T-helper 22 cell (primary cell): ENCODE results near the gene GMPR.
A peak's percentile ranks its signal among the peaks of the same experiment; 100 is the strongest.

Source experiments
- DNase-seq: peaks from one replicate; pipeline ENCODE4 v3.0.0-alpha.2; 2020; ENCODE audit warnings: low read depth

The GMPR gene

DNA sequence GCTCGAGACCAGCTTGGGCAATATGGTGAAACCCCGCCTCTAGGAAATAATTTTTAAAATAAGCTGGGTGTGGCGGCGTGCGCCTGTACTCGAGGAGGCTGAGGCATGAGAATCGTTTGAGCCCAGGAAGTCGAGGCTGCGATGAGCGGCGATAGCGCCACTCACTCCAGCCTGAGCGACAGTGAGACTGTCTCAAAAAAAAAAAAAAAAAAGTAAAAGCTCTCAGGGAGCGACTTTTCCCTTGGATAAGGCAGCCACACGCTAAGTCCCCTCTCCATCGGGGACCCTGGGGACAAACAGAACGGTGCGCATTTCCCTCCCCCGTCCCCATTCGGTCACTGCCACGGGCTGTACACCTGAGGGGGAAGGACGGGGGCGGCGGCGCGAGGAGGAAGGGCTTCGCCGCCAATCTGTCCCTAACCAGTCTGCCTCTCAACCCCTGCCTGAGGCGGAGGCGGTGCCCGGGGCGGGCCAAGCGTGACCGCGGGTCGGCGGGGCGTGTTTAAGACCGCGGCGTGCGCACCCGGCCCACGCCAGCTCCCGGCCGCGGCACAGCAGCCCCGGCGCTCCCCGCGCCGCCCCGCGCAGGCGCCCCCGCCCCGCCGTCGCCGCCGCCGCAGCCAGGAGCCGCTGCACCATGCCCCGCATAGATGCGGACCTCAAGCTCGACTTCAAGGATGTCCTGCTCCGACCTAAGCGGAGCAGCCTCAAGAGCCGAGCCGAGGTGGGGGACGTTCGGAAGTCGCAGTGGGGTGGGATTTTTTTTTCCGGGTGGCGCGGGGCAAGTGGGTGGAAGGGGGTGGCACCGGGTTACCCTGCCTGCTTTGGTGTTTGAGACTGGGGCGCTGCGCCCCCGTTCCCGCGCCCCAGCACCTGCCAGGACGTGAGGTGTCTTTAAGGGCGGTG is at the start of gene GMPR:
Gene GMPR (plus strand): TSS at position 531 of the 906 bp plus-strand sequence. CDS start 107 bp downstream, at position 638.
- peak; percentile 43 for DNase-seq

DNA sequence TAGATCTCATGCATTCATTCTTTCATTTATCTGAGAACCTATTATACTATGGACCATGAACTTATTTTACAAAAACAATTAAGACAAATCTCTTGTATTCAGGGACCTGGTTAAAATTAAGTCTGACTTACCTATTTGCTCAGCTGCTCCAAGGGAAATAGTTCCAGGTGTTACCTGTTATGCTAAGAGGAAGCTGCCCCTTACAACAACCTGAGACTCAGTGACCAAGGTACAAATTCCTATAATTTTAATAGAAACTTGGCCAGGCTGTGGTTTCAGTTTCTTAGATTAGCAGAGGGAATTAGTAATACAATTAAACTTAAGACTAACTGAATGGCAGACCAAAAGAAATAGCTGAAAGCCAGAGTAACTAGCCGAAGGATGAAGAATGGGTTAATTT is 48.2 kb upstream of the GMPR start:
- no peak for DNase-seq

GRCh38 chr6:16196260-16196983 is 42.0 kb upstream of the GMPR start:
- no peak for DNase-seq

DNA sequence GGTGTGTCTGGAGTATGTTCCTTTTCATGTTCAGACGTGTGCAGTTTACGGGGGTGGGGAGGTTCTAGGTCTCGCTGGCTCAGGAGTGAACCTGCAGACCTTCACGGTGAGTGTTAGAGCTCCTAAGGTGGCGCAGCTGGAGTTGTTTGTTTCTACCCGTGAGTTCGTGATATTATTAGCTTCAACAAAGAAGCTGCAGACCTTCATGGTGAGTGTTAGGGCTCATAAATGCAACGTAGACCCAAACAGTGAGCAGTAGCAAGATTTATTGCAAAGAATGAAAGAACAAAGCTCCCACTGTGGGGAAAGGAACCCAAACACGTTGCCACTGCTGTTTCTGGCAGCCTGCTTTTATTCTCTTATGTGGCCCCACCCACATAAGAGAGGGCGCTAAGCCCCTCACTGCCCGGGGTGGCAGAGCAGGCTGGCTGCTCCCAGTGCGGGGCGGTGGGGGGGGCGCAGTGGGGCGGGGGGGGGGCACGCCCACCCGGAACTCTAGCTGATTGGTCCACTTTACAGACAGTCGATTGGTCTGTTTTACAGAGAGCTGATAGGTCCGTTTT is 41.3 kb upstream of the GMPR start:
- no peak for DNase-seq

DNA sequence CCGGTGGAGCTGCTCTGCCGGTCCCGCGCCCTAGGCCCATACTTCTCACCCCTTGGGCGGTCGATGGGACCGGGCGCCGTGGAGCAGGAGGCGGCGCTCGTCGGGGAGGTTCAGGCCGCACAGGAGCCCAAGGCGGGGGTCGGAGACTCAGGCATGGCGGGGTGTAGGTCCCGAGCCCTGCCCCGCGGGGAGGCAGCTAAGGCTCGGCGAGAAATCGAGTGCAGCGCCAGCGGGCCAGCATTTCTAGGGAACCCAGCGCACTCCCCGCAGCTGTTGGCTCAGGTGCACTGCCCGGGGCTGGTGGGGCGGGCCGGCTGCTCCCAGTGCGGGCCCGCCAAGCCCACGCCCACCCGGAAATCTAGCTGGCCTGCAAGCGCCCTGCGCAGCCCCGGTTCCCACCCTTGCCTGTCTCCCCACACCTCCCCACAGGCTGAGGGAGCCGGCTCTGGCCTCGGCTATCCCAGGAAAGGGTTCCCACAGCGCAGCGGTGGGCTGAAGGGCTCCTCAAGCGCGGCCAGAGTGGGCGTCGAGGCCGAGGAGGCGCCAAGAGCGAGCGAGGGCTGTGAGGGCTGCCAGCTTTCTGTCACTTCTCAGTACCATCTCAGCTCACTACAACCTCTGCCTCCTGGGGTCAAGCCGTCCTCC is 40.2 kb upstream of the GMPR start:
- no peak for DNase-seq

GRCh38 chr6:16199804-16200203 is 38.6 kb upstream of the GMPR start:
- no peak for DNase-seq

- DNase-seq, result no peak
Observed at GRCh38 chr6:16200321-16200883, 38.0 kb upstream of the GMPR start.

DNA sequence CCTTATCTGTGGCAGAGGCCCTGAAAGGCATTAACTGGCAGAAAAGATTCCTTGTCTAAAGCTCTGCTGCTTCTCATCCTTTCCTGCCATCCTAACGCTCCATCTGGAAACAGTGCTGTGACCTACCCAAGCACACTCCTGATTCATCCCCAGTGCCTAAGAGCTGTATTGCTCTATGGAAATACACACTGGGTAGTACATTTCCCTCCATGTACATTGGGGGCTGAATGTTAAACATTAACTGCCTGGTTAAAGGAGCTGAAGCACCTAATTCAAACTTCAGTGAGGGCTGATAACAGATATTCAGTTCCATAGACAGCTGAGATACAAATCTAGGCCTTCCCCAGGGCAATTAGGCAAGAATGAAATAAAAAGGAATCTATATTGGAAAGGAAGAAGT is 36.7 kb upstream of the GMPR start:
- DNase-seq, result no peak

- no peak for DNase-seq
Observed at GRCh38 chr6:16204653-16205376, 33.6 kb upstream of the GMPR start.

GRCh38 chr6:16205377-16206144 is 32.8 kb upstream of the GMPR start:
- DNase-seq, result no peak

DNA sequence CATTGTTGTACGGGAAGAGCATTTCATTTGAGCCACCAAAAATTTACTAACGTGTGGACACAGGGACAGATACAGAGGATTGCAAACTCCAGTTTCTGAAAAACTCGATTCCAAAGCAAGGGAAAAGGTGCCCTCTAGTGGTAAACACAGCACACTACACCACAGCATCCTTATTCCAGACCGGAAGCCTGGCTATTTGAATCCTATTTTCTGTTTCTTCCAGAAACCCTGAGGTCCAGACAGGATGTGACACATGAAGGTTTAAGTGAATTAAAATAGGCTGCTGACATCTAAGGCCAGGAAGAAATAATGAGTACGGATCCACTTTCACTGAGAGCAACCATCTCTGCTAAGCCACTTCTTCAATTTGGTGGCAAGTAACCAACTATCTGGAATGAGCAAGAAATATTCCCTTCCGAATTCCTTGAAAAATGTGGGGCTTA is 31.8 kb upstream of the GMPR start:
- no peak for DNase-seq

- DNase-seq, result no peak
Observed at GRCh38 chr6:16208989-16209388, 29.4 kb upstream of the GMPR start.

DNA sequence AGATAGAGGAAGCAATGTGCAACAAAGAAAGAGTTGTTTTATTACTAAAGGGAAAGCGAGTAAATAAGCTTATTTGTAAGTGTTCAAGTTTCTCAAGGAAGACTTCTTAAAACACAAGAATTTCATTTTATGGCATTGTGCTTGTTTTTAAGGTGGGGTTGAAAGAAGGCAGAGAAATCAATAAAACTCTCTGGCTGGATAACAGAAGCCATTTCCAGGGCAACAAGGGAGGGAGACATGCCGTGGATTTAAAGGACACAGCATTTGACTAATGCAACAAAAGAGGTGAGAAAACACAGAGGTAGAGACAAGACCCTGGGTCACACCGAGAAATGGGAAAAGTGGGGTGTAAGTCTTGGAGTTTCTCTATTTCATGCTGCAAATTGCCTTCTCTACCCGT is 28.8 kb upstream of the GMPR start:
- no peak for DNase-seq

DNA sequence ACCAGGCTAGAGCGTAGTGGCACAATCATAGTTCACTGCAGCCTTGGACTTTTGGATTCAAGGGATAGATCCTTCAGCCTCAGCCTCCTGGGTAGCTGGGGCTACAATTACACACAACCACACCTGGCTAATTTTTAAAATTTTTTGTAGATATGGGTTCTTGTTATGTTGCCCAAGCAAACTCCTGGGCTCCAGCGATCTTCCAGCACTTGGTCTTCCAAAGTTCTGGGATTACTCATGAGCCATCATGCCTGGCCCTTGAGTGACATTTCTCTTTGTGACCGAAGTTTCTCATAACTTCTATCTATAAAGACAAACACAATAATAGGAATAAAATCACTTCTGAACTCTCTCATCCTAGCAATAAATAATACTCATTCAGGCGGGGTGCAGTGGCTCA is 26.1 kb upstream of the GMPR start:
- DNase-seq, result no peak

DNA sequence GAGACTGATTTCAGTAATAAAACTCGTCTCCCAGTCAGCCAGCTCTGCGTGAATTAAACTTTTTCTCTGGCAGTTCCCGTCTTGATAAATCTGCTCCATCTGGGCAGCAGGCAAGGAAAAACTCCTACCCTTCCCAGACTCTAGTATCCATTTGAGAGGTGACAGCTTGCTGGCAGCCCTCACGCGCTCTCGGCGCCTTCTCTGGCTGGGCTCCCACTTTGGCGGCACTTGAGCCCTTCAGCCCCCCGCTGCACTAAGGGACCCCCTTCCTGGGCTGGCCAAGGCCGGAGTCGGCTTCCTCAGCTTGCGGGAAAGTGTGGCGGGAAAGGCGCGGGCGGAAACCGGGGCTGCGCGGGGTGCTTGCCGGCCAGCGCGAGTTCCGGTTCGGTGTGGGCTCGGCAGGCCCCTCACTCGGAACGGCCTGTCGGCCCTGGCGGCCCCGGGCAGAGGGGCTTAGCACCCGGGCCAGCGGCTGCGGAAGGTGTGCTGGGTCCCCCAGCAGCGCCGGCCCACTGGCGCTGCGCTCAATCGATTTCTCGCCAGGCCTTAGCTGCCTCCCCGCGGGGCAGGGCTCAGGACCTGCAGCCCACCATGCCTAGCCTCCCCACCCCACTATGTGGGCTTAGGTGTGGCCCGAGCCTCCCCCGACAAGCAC is 21.8 kb upstream of the GMPR start:
- DNase-seq, result no peak

GRCh38 chr6:16217156-16217721 is 21.1 kb upstream of the GMPR start:
- DNase-seq, result no peak

DNA sequence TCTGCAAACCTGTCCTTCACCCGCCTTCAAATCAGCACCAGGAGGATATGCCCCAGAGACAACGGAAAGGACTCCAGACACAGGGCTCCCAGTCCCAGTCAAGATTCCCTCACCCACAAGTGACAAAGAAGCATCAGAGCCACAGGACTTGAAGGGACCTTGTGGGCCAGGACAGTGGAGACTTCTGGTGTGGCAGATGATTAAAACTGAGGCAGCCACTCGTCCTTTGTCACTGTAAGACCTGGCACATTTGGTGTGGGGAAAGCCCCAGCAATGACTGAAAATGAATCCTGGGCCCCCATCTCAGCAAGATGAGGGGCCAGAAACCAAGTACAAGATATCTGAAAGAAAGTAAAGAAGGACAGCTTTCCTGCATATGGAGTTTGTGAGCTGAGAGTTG is 15.6 kb upstream of the GMPR start:
- DNase-seq, result no peak

DNA sequence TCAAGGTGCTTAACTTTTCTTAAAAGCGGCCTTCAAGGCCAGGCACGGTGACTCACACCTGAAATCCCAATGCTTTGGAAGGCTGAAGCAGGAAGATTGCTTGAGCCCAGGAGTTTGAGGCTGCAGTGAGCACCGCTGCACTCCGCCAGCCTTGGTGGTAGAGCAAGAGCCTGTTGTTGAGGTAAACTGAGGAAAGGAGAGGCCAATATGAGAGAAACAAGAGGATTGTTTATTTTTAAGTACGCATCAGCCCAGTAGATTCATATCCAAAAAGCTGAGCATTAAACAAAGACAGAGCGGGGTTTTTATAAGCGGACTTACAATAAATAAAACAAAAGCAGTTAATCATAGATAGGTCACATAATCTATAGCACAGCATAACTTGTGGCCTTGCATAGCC is 15.0 kb upstream of the GMPR start:
- no peak for DNase-seq

- no peak for DNase-seq
Observed at GRCh38 chr6:16224409-16224808, 14.0 kb upstream of the GMPR start.
